GM19397 (cell line): ENCODE measurements around the gene SLC27A5.
"Not testable (repeated sequence)": the region's sequence is repeated elsewhere in the genome, so short reads cannot be mapped to it uniquely, and the experiment has no call there.

Experiments
- ATAC-seq: cut with Tn5 transposase; IDR thresholded peaks from one replicate; pipeline ENCODE4 v1.9.1; 2021; ENCODE audit warnings: mild to moderate bottlenecking, moderate library complexity; ENCODE audit not compliant: unreplicated experiment

Gene SLC27A5

GRCh38 chr19:58499021-58499927, 12.5 kb downstream of the SLC27A5 start:
- peak; percentile 92 for ATAC-seq

- no peak for ATAC-seq
Observed at GRCh38 chr19:58498316-58499020, 13.3 kb downstream of the SLC27A5 start.

GRCh38 chr19:58497634-58498170, 14.1 kb downstream of the SLC27A5 start:
- ATAC-seq, result no peak

GRCh38 chr19:58492265-58492664, 19.5 kb downstream of the SLC27A5 start:
- ATAC-seq, result no peak

- no peak for ATAC-seq
Observed at GRCh38 chr19:58491393-58491792, 20.4 kb downstream of the SLC27A5 start.

GRCh38 chr19:58484349-58484748, 27.4 kb downstream of the SLC27A5 start:
- ATAC-seq, result not testable (repeated sequence)

- ATAC-seq, result no peak
Observed at GRCh38 chr19:58483776-58484175, 28.0 kb downstream of the SLC27A5 start.

- no peak for ATAC-seq
Observed at GRCh38 chr19:58482372-58482771, 29.4 kb downstream of the SLC27A5 start.

- ATAC-seq, result no peak
Observed at GRCh38 chr19:58480831-58481230, 31.0 kb downstream of the SLC27A5 start.

GRCh38 chr19:58480481-58480830, 31.3 kb downstream of the SLC27A5 start:
- no peak for ATAC-seq

- ATAC-seq, result no peak
Observed at GRCh38 chr19:58479736-58480480, 31.9 kb downstream of the SLC27A5 start.

GRCh38 chr19:58479303-58479702, 32.5 kb downstream of the SLC27A5 start:
- ATAC-seq, result no peak

- ATAC-seq, result no peak
Observed at GRCh38 chr19:58477871-58478270, 33.9 kb downstream of the SLC27A5 start.

- ATAC-seq, result no peak
Observed at GRCh38 chr19:58477130-58477529, 34.7 kb downstream of the SLC27A5 start.

GRCh38 chr19:58476498-58477015, 35.2 kb downstream of the SLC27A5 start:
- no peak for ATAC-seq

- peak; percentile 79 for ATAC-seq
Observed at GRCh38 chr19:58475714-58476497, 35.9 kb downstream of the SLC27A5 start, which contains the start of gene ZNF446. Gene ZNF446 (plus strand): TSS chr19:58476352. CDS start chr19:58477219, 867 bp downstream.

GRCh38 chr19:58474997-58475713, 36.6 kb downstream of the SLC27A5 start:
- ATAC-seq, result no peak

GRCh38 chr19:58474291-58474996, 37.3 kb downstream of the SLC27A5 start:
- ATAC-seq, result no peak

GRCh38 chr19:58473775-58474174, 38.0 kb downstream of the SLC27A5 start:
- ATAC-seq, result no peak
